Measurements from ENCODE around the gene NHEJ1.

GRCh38 chr2:219078126-219078525 lies 82.5 kb downstream of the NHEJ1 start:
- TF ChIP-seq CTCF (IDR thresholded peaks at IDR 0.05) = no peak
- no peak for TF ChIP-seq POLR2A (IDR thresholded peaks at IDR 0.05)

All from heart left ventricle (tissue), 13 donors.